ENCODE results near the gene SLITRK5. TPM values are rescaled to one million over a fixed set of nuclear protein-coding genes. Genes with fewer than 3 reads are reported as not detected.

SLITRK5 gene
- polyA plus RNA-seq (ENCODE audit: insufficient read length): 3.4 TPM

GRCh38 chr13:87671031-87671752 lies at the start of gene SLITRK5:
Gene SLITRK5 (plus strand): TSS chr13:87671371. CDS start chr13:87675389, 4,018 bp downstream.
- no peak for DNase-seq (ENCODE audit: low read depth)

- DNase-seq (ENCODE audit: low read depth): no peak
These were observed 48.2 kb upstream of the SLITRK5 start for GRCh38 chr13:87622971-87623370.

GRCh38 chr13:87656306-87656705 lies 14.9 kb upstream of the SLITRK5 start:
- DNase-seq (ENCODE audit: low read depth): no peak

- DNase-seq (ENCODE audit: low read depth): no peak
These were observed 9.7 kb upstream of the SLITRK5 start for GRCh38 chr13:87661471-87661870.

GRCh38 chr13:87666831-87667230 lies 4.3 kb upstream of the SLITRK5 start:
- no peak for DNase-seq (ENCODE audit: low read depth)

- no peak for DNase-seq (ENCODE audit: low read depth)
These were observed 3.5 kb upstream of the SLITRK5 start for GRCh38 chr13:87667686-87668085.

- DNase-seq (ENCODE audit: low read depth): no peak
These were observed 1.7 kb upstream of the SLITRK5 start for GRCh38 chr13:87669379-87669978.

- no peak for DNase-seq (ENCODE audit: low read depth)
These were observed 808 bp downstream of the SLITRK5 start for GRCh38 chr13:87671753-87672605.

- no peak for DNase-seq (ENCODE audit: low read depth)
These were observed 3.1 kb downstream of the SLITRK5 start for GRCh38 chr13:87674247-87674738.

GRCh38 chr13:87675851-87676250 lies 4.7 kb downstream of the SLITRK5 start:
- no peak for DNase-seq (ENCODE audit: low read depth)

- no peak for DNase-seq (ENCODE audit: low read depth)
These were observed 5.3 kb downstream of the SLITRK5 start for GRCh38 chr13:87676254-87677042.

GRCh38 chr13:87677043-87677495 lies 5.9 kb downstream of the SLITRK5 start:
- DNase-seq (ENCODE audit: low read depth): no peak

- DNase-seq (ENCODE audit: low read depth): no peak
These were observed 6.6 kb downstream of the SLITRK5 start for GRCh38 chr13:87677496-87678371.

- DNase-seq (ENCODE audit: low read depth): no peak
These were observed 7.2 kb downstream of the SLITRK5 start for GRCh38 chr13:87678372-87678752.

GRCh38 chr13:87680298-87680697 lies 9.1 kb downstream of the SLITRK5 start:
- no peak for DNase-seq (ENCODE audit: low read depth)

- no peak for DNase-seq (ENCODE audit: low read depth)
These were observed 13.9 kb downstream of the SLITRK5 start for GRCh38 chr13:87684850-87685742.

GRCh38 chr13:87696458-87696857 lies 25.3 kb downstream of the SLITRK5 start:
- no peak for DNase-seq (ENCODE audit: low read depth)

GRCh38 chr13:87698268-87698667 lies 27.1 kb downstream of the SLITRK5 start:
- DNase-seq (ENCODE audit: low read depth): no peak

GRCh38 chr13:87709947-87710346 lies 38.8 kb downstream of the SLITRK5 start:
- no peak for DNase-seq (ENCODE audit: low read depth)

Data from forelimb muscle (tissue), 1 donor.